PC-3 (cell line): ENCODE results near the gene SPATA2.

Experiments
- EZH2 ChIP-seq: fragments of 300-600 bp; sonication (generic); IDR thresholded peaks from one replicate; pipeline ENCODE4 v1.6.1; 2017; ENCODE audit warnings: antibody characterized with exemption, mild to moderate bottlenecking, low read length; ENCODE audit not compliant: unreplicated experiment
- TF ChIP-seq, protein P1 (sequence below): fragments of 300-600 bp; sonication (generic); conservative IDR thresholded peaks from 2 replicates; pipeline ENCODE4 v1.5.1; 2017; ENCODE audit warnings: antibody characterized with exemption, low read depth, mild to moderate bottlenecking, low read length

DNA sequence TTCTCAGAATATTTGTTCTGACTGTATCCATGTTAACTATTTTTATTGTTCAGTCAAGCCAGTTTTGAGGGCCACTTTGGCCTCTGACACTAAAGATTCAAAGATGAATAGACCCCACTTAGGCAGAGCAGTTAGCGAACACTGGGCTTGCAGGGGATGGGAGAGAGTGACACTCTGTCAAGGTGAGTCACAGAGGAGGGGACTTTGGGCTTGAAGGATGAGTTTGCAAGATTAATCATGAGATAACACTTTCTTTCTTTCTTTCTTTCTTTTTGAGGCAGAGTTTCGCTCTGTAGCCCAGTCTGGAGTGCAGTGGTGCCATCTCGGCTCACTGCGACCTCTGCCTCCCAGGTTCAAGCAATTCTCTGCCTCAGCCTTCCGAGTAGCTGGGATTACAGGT lies 46.4 kb downstream of the SPATA2 start:
- TF ChIP-seq, protein P1, sequence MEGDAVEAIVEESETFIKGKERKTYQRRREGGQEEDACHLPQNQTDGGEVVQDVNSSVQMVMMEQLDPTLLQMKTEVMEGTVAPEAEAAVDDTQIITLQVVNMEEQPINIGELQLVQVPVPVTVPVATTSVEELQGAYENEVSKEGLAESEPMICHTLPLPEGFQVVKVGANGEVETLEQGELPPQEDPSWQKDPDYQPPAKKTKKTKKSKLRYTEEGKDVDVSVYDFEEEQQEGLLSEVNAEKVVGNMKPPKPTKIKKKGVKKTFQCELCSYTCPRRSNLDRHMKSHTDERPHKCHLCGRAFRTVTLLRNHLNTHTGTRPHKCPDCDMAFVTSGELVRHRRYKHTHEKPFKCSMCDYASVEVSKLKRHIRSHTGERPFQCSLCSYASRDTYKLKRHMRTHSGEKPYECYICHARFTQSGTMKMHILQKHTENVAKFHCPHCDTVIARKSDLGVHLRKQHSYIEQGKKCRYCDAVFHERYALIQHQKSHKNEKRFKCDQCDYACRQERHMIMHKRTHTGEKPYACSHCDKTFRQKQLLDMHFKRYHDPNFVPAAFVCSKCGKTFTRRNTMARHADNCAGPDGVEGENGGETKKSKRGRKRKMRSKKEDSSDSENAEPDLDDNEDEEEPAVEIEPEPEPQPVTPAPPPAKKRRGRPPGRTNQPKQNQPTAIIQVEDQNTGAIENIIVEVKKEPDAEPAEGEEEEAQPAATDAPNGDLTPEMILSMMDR, result no peak
- no peak for TF ChIP-seq EZH2
